ENCODE results near the gene IGFBP6.
"Not testable (repeated sequence)": the region's sequence is repeated elsewhere in the genome, so short reads cannot be mapped to it uniquely, and the experiment has no call there.

Gene IGFBP6

GRCh38 chr12:53071591-53072551 is 25.6 kb upstream of the IGFBP6 start:
- DNase-seq = no peak

- DNase-seq = no peak
Observed at GRCh38 chr12:53073881-53074280, 23.6 kb upstream of the IGFBP6 start.

- no peak for DNase-seq
Observed at GRCh38 chr12:53074283-53074998, 23.0 kb upstream of the IGFBP6 start.

- DNase-seq = no peak
Observed at GRCh38 chr12:53074999-53075370, 22.5 kb upstream of the IGFBP6 start.

- no peak for DNase-seq
Observed at GRCh38 chr12:53076461-53076860, 21.0 kb upstream of the IGFBP6 start.

- DNase-seq = no peak
Observed at GRCh38 chr12:53077030-53077429, 20.4 kb upstream of the IGFBP6 start.

- peak; percentile 61 for DNase-seq
Observed at GRCh38 chr12:53078425-53079225, 18.8 kb upstream of the IGFBP6 start.

GRCh38 chr12:53079226-53080117 is 18.0 kb upstream of the IGFBP6 start, which contains the start of gene SPRYD3:
SPRYD3 (minus strand) TSS chr12:53079390; CDS start chr12:53079333, 57 bp downstream.
- DNase-seq = peak; percentile 97

GRCh38 chr12:53082637-53083175 is 14.8 kb upstream of the IGFBP6 start:
- no peak for DNase-seq

GRCh38 chr12:53086361-53086760 is 11.1 kb upstream of the IGFBP6 start:
- DNase-seq = no peak

GRCh38 chr12:53090105-53090504 is 7.4 kb upstream of the IGFBP6 start:
- DNase-seq = no peak

GRCh38 chr12:53090554-53090953 is 6.9 kb upstream of the IGFBP6 start:
- DNase-seq = no peak

GRCh38 chr12:53091756-53092155 is 5.7 kb upstream of the IGFBP6 start:
- no peak for DNase-seq

GRCh38 chr12:53093777-53094393 is 3.6 kb upstream of the IGFBP6 start:
- peak; percentile 38 for DNase-seq

- DNase-seq = no peak
Observed at GRCh38 chr12:53094394-53094787, 3.1 kb upstream of the IGFBP6 start.

- not testable (repeated sequence) for DNase-seq
Observed at GRCh38 chr12:53094796-53095595, 2.5 kb upstream of the IGFBP6 start.

GRCh38 chr12:53095596-53095895 is 1.9 kb upstream of the IGFBP6 start:
- DNase-seq = not testable (repeated sequence)

GRCh38 chr12:53096089-53096741 is 1.3 kb upstream of the IGFBP6 start:
- DNase-seq = no peak

- DNase-seq = no peak
Observed at GRCh38 chr12:53096759-53097158, 708 bp upstream of the IGFBP6 start.

GRCh38 chr12:53097207-53097563 is 282 bp upstream of the IGFBP6 start:
- no peak for DNase-seq
